Activated CD4-positive, alpha-beta T cell treated with anti-CD3 and anti-CD28 coated beads for 36 hours (primary cell): ENCODE measurements around the gene ZNF136. TPM values are rescaled to one million over a fixed set of nuclear protein-coding genes. Genes with fewer than 3 reads are reported as not detected.

Experiments
- ATAC-seq: fragments of 200-7000 bp; cut with Tn5 transposase; one replicate; pipeline ENCODE4 v1.10.0; 2021; ENCODE audit warnings: mild to moderate bottlenecking, moderate library complexity
- CTCF ChIA-PET: fragments of 350-600 bp; sonication (Branson Sonifier 250); formaldehyde crosslinking; loops from one replicate; lab custom pipeline; 2021; ENCODE audit warnings: antibody characterized with exemption; lab: Charles Lee
- POLR2A ChIA-PET: fragments of 350-600 bp; sonication (Branson Sonifier 250); formaldehyde crosslinking; loops from one replicate; lab custom pipeline; 2021; ENCODE audit warnings: antibody characterized with exemption, inconsistent platforms; lab: Charles Lee
- DNase-seq: peaks from one replicate; pipeline ENCODE4 v3.0.0-alpha.2; 2020
- H3K27ac Mint-ChIP-seq: one replicate; pipeline ENCODE4 v1.8.0; 2021; ENCODE audit warnings: mixed read lengths
- H3K27me3 Mint-ChIP-seq: one replicate; pipeline ENCODE4 v1.8.0; 2021; ENCODE audit warnings: mixed read lengths
- H3K36me3 Mint-ChIP-seq: one replicate; pipeline ENCODE4 v1.8.0; 2021; ENCODE audit warnings: low read depth, mixed read lengths
- H3K4me1 Mint-ChIP-seq: one replicate; pipeline ENCODE4 v1.8.0; 2021; ENCODE audit warnings: mixed read lengths
- H3K4me3 Mint-ChIP-seq: one replicate; pipeline ENCODE4 v1.8.0; 2021; ENCODE audit warnings: mild to moderate bottlenecking, moderate library complexity, mixed read lengths
- H3K9me3 Mint-ChIP-seq: one replicate; pipeline ENCODE4 v1.8.0; 2021; ENCODE audit warnings: low read depth, mixed read lengths
- intact Hi-C, 2 experiments: fragments of 100-400 bp; cut with DNase I in 1 of 2; cut with micrococcal nuclease in 1 of 2; formaldehyde crosslinking; loops; one replicate each; pipeline versions ENCODE4 v1.14.2 to v1.15.1; 2022 to 2024; cut with DNase I, micrococcal nuclease
- total RNA-seq, 2 experiments: library from RNA; stranded (reverse); gene quantifications; one replicate each; pipeline ENCODE4 v1.2.3, GENCODE V29; 2021

Gene ZNF136
- total RNA-seq, 2 experiments from 2014 or later: 11.7 to 12.9 TPM

DNA sequence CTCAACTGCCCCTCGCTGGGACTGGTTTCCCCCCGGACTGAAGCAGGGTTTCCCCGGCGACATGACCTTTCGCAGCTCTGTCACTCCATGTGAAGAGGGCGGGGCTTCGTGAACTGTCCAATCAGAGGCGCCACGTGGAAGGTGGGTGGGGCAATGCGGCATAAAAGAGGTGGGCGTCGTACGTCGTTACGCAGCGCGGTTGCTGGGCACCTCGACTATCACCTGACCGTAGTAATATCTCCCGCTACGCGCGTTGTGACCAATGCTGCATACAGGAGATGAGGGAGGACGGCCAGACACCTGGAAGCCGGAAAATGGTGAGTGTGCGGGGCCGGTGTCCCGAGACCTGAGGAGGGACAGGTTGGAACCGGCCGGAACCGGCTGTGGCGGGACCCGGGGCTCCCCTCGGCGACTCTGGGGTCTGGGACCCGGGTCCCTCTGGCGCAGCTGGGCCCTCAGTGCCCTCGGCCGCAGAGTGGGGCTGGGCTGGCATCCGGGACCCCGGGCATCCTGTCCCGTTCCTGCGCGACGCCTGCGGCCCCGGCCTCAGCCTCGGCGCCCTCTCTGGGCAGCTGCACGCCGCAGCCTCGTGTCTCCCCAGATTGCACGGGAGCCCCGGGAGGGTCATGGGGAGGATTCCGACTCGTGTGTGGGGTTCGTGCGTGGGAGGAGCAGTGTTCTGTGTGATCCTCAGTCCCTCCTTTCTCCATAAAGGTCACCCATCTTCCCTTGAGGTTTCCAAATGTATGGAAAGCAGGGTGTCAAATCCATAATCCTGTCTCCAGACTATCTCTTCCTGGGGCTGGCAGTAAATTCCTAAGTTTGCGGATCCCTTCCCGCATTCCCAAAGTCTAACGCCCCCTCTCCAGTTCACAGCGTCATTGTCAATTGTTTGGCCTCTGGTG lies 32.2 kb downstream of the ZNF136 start:
- intact Hi-C loops: loop anchor here (5.0 kb wide), 1 partner anchor 137 kb away; the partner anchor contains the start of gene ZNF563 (in 2 of the 2)
- Mint-ChIP-seq H3K27me3 (peaks cover 5% of the 10 kb centered on the region), H3K27ac (peak overlapping the region; percentile 86), H3K36me3 (peaks cover 72% of the 10 kb centered on the region), H3K4me3 (peak overlapping the region; percentile 78), H3K9me3 (peaks cover 36% of the 10 kb centered on the region), H3K4me1 (peaks cover 33% of the 10 kb centered on the region)
- ChIA-PET CTCF (interaction anchor here (0.6 to 0.9 kb wide), 2 partner anchors 10 to 42 kb away, joined by 3 read pairs; no protein-coding TSS in a partner anchor), POLR2A (no interaction called here)
- DNase-seq: peak; percentile 91
- ATAC-seq: peak; percentile 94

GRCh38 chr19:12198136-12198535 lies 35.2 kb downstream of the ZNF136 start:
- H3K4me1 Mint-ChIP-seq: peaks cover 40% of the 10 kb centered on the region
- intact Hi-C loops: loop anchor here (5.0 kb wide), 1 partner anchor 134 kb away; the partner anchor contains the start of gene ZNF563 (in 2 of the 2)
- peaks cover 24% of the 10 kb centered on the region for H3K9me3 Mint-ChIP-seq
- DNase-seq (no peak), ATAC-seq (no peak)
- CTCF ChIA-PET: interaction anchor here (1.1 kb wide), 1 partner anchor 15 kb away, joined by 3 read pairs; no protein-coding TSS in a partner anchor
- POLR2A ChIA-PET: no interaction called here
- H3K27ac Mint-ChIP-seq: no peak overlapping the region
- no peak overlapping the region for H3K4me3 Mint-ChIP-seq
- peaks cover 52% of the 10 kb centered on the region for H3K36me3 Mint-ChIP-seq
- peaks cover 5% of the 10 kb centered on the region for H3K27me3 Mint-ChIP-seq

GRCh38 chr19:12199757-12200419 lies 37.0 kb downstream of the ZNF136 start:
- POLR2A ChIA-PET: interaction anchor here (0.7 kb wide), 1 partner anchor 165 kb away, joined by 4 read pairs; the partner anchor contains the start of gene ZNF442
- Mint-ChIP-seq H3K9me3 (peaks cover 20% of the 10 kb centered on the region), H3K36me3 (peaks cover 44% of the 10 kb centered on the region), H3K4me3 (no peak overlapping the region), H3K4me1 (peaks cover 33% of the 10 kb centered on the region), H3K27me3 (peaks cover 5% of the 10 kb centered on the region), H3K27ac (no peak overlapping the region)
- no peak for DNase-seq
- ATAC-seq: no peak
- intact Hi-C loops: loop anchor here (5.0 to 10.0 kb wide), 3 partner anchors 132 to 472 kb away; partner anchors contain the start of gene ZNF563 (in 2 of the 2)
- CTCF ChIA-PET: interaction anchor here (0.8 kb wide), 1 partner anchor 11 kb away, joined by 4 read pairs; no protein-coding TSS in a partner anchor

- ChIA-PET POLR2A (no interaction called here), CTCF (no interaction called here)
- Mint-ChIP-seq H3K4me1 (peaks cover 23% of the 10 kb centered on the region), H3K4me3 (no peak overlapping the region), H3K9me3 (peaks cover 22% of the 10 kb centered on the region), H3K36me3 (peaks cover 39% of the 10 kb centered on the region), H3K27me3 (no peaks in the 10 kb centered on the region), H3K27ac (no peak overlapping the region)
- DNase-seq (peak; percentile 80), ATAC-seq (peak; percentile 96)
- intact Hi-C loops: loop anchor here (1.0 to 10.0 kb wide), 3 partner anchors 145 to 470 kb away; no protein-coding TSS in a partner anchor
Observed at GRCh38 chr19:12202250-12202649, 39.4 kb downstream of the ZNF136 start.

- H3K27ac Mint-ChIP-seq: no peak overlapping the region
- peaks cover 11% of the 10 kb centered on the region for H3K4me1 Mint-ChIP-seq
- ChIA-PET POLR2A (no interaction called here), CTCF (no interaction called here)
- H3K4me3 Mint-ChIP-seq: no peak overlapping the region
- no peak for DNase-seq
- ATAC-seq: no peak
- H3K27me3 Mint-ChIP-seq: no peaks in the 10 kb centered on the region
- peaks cover 30% of the 10 kb centered on the region for H3K9me3 Mint-ChIP-seq
- intact Hi-C loops: loop anchor here in 1 of 2 experiments (10.0 kb wide), 1 partner anchor 250 kb away; no protein-coding TSS in a partner anchor
- peaks cover 49% of the 10 kb centered on the region for H3K36me3 Mint-ChIP-seq
Observed at GRCh38 chr19:12205296-12205695, 42.4 kb downstream of the ZNF136 start.

DNA sequence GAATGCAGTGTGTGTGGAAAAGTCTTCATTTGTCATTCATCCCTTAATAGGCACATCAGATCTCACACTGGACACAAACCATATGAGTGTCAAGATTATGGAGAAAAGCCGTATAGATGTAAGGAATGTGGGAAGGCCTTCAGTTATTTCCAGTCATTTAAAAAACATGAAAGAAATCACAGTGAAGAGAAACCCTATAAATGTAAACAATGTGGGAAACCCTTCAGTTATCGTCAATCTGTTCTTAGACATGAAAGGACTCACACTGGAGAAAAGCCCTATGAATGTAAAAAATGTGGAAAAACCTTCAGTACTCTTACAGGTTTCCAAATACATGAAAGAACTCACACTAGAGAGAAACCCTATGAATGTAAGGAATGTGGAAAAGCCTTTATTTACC lies 45.3 kb downstream of the ZNF136 start:
- ATAC-seq (no peak), DNase-seq (no peak)
- CTCF ChIA-PET: no interaction called here
- intact Hi-C loops: loop anchor here in 1 of 2 experiments (10.0 kb wide), 1 partner anchor 247 kb away; no protein-coding TSS in a partner anchor
- no peaks in the 10 kb centered on the region for H3K4me1 Mint-ChIP-seq
- peaks cover 61% of the 10 kb centered on the region for H3K36me3 Mint-ChIP-seq
- POLR2A ChIA-PET: no interaction called here
- H3K27ac Mint-ChIP-seq: no peak overlapping the region
- H3K4me3 Mint-ChIP-seq: no peak overlapping the region
- no peaks in the 10 kb centered on the region for H3K27me3 Mint-ChIP-seq
- H3K9me3 Mint-ChIP-seq: peaks cover 42% of the 10 kb centered on the region

GRCh38 chr19:12217332-12217731 lies 54.4 kb downstream of the ZNF136 start:
- peaks cover 39% of the 10 kb centered on the region for H3K9me3 Mint-ChIP-seq
- no peak overlapping the region for H3K27ac Mint-ChIP-seq
- POLR2A ChIA-PET: no interaction called here
- DNase-seq (no peak), ATAC-seq (no peak)
- no peak overlapping the region for H3K4me3 Mint-ChIP-seq
- no peaks in the 10 kb centered on the region for H3K4me1 Mint-ChIP-seq
- H3K27me3 Mint-ChIP-seq: no peaks in the 10 kb centered on the region
- intact Hi-C loops: no loop called here
- H3K36me3 Mint-ChIP-seq: peaks cover 47% of the 10 kb centered on the region
- CTCF ChIA-PET: no interaction called here

DNA sequence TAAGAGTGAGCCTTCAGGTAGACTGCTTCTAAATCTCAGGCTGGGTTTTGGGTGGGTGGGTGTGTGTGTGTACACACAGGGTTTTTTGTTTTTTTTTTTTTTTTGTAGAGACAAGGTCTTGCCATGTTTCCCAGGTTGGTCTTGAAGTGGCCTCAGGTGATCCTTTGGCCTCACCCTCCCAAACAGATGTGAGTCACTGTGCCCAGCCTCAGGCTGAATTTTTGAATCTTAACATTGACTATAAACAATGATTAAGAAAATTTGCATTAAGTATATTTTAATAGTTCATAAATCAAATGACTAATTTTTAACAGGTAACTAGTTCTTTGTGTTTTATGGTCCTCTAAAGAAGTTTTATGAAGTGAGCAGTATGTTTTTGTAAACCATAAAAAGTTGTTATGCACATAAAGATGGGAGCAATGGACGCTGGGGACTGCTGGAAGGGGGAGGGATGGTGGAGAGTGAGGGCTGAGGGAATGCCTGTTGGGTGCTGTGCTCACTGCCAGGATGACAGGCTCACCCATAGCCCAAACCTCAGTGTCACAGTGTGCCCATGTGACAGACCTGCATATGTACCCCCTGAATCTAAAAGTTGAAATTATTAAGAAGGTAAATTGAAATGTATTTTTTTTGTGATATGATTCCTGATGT lies 60.2 kb downstream of the ZNF136 start:
- Mint-ChIP-seq H3K4me3 (no peak overlapping the region), H3K9me3 (peaks cover 7% of the 10 kb centered on the region), H3K36me3 (peaks cover 16% of the 10 kb centered on the region), H3K27me3 (no peaks in the 10 kb centered on the region), H3K4me1 (no peaks in the 10 kb centered on the region), H3K27ac (no peak overlapping the region)
- CTCF ChIA-PET: no interaction called here
- DNase-seq (no peak), ATAC-seq (no peak)
- POLR2A ChIA-PET: no interaction called here
- intact Hi-C loops: no loop called here

DNA sequence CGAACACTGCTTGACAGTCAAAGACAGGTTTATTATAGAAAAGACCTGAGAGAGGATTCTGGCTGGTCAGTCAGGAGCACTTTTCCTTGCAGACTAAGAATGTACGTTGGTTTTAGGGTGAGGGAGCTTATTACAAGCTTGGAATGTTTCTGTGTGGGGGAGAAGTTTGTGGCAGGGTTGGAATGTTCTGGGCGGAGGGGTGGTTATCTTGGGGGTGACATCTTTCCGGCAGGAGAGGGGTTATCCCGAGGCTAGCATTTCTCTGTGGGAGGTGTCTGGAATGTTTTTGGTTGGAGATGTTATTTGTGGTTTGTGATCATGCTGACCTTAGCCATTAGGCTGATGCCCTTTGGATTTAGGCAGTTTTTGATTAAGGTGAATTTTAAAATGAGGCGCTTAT lies 61.8 kb downstream of the ZNF136 start:
- peaks cover 12% of the 10 kb centered on the region for H3K36me3 Mint-ChIP-seq
- no peaks in the 10 kb centered on the region for H3K4me1 Mint-ChIP-seq
- DNase-seq (no peak), ATAC-seq (no peak)
- H3K9me3 Mint-ChIP-seq: peaks cover 7% of the 10 kb centered on the region
- POLR2A ChIA-PET: interaction anchor here (0.6 kb wide), 1 partner anchor 141 kb away, joined by 3 read pairs; the partner anchor contains the start of gene ZNF442
- intact Hi-C loops: no loop called here
- H3K27me3 Mint-ChIP-seq: no peaks in the 10 kb centered on the region
- no peak overlapping the region for H3K4me3 Mint-ChIP-seq
- CTCF ChIA-PET: interaction anchor here (0.6 kb wide), 1 partner anchor 377 kb away, joined by 4 read pairs; no protein-coding TSS in a partner anchor
- H3K27ac Mint-ChIP-seq: no peak overlapping the region

- ATAC-seq: no peak
- H3K4me3 Mint-ChIP-seq: no peak overlapping the region
- no peaks in the 10 kb centered on the region for H3K4me1 Mint-ChIP-seq
- peaks cover 2% of the 10 kb centered on the region for H3K9me3 Mint-ChIP-seq
- intact Hi-C loops: no loop called here
- CTCF ChIA-PET: no interaction called here
- POLR2A ChIA-PET: no interaction called here
- H3K36me3 Mint-ChIP-seq: peaks cover 29% of the 10 kb centered on the region
- DNase-seq: no peak
- H3K27me3 Mint-ChIP-seq: no peaks in the 10 kb centered on the region
- no peak overlapping the region for H3K27ac Mint-ChIP-seq
Observed at GRCh38 chr19:12229990-12230389, 67.1 kb downstream of the ZNF136 start.
